ENCODE results near the gene PTPN14. TPM values are rescaled to one million over a fixed set of nuclear protein-coding genes. Genes with fewer than 3 reads are reported as not detected.

Gene PTPN14
- total RNA-seq, 3 donors from 2014 or later = 5.8 to 49.0 (median 8.3) TPM

DNA sequence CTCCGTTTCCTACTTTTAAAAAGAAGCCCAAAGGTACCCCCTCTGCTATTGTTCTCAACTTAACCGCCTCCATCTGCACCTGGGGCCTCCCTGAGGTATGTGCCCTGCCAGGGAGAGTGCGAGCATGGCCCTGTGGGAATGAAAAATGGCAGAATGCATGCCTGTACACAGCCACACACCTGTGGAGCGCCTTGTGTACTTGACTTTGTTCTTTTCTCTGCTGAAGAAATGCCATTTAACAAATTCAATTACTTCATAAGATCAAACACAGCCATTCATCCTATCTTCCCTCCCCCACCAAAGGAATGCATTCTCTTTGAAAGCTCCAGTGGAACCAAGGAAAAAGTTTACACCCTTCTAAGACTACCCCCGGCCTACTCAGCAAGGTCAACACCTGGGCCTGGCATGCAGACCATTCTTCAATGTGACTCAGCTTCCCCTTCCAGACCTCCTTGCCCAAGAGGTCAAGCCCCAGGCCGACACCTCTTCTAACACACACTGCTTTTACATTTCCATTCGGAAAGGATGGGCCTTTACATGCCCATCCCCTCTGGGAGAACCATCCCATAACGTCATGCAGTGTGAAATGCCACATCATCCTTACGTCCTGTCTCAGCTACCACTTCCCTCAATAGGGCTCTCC lies 146.7 kb downstream of the PTPN14 start:
- no peaks in the 10 kb centered on the region for H3K4me1 ChIP-seq (ENCODE audit: low read depth)
- DNase-seq (no peak), ATAC-seq (no peak)
- intact Hi-C loops (cut with DNase I, micrococcal nuclease) = no loop called here
- no peaks in the 10 kb centered on the region for H3K36me3 ChIP-seq (ENCODE audit: low read depth)
- H3K4me3 ChIP-seq = no peak overlapping the region
- H3K9me3 ChIP-seq = no peaks in the 10 kb centered on the region
- TF ChIP-seq, protein P1, sequence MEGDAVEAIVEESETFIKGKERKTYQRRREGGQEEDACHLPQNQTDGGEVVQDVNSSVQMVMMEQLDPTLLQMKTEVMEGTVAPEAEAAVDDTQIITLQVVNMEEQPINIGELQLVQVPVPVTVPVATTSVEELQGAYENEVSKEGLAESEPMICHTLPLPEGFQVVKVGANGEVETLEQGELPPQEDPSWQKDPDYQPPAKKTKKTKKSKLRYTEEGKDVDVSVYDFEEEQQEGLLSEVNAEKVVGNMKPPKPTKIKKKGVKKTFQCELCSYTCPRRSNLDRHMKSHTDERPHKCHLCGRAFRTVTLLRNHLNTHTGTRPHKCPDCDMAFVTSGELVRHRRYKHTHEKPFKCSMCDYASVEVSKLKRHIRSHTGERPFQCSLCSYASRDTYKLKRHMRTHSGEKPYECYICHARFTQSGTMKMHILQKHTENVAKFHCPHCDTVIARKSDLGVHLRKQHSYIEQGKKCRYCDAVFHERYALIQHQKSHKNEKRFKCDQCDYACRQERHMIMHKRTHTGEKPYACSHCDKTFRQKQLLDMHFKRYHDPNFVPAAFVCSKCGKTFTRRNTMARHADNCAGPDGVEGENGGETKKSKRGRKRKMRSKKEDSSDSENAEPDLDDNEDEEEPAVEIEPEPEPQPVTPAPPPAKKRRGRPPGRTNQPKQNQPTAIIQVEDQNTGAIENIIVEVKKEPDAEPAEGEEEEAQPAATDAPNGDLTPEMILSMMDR (IDR thresholded peaks at IDR 0.05) = no peak

DNA sequence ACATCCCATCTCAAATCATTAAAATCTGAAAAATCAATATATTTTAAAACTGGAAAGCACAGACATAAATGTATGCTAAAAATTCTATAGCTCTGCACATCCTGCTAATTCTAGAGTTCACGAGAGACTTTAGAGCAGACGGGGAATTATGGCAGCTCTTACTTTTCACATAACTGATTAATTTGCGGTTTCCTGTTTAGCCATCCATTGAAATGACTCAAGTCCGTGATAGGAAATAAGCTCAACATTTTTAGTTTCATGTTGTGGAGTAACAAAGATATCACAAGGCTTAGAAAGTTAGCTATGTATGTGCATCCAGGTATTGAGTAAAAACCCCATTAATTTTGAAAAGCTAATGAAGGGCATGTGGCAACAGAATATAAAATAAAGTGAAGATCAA lies 147.2 kb downstream of the PTPN14 start:
- TF ChIP-seq, protein P1 (IDR thresholded peaks at IDR 0.05) = no peak
- no peaks in the 10 kb centered on the region for H3K36me3 ChIP-seq (ENCODE audit: low read depth)
- no peaks in the 10 kb centered on the region for H3K9me3 ChIP-seq
- H3K4me3 ChIP-seq = no peak overlapping the region
- no peak for ATAC-seq
- no peak for DNase-seq
- intact Hi-C loops (cut with DNase I, micrococcal nuclease) = no loop called here
- no peaks in the 10 kb centered on the region for H3K4me1 ChIP-seq (ENCODE audit: low read depth)

DNA sequence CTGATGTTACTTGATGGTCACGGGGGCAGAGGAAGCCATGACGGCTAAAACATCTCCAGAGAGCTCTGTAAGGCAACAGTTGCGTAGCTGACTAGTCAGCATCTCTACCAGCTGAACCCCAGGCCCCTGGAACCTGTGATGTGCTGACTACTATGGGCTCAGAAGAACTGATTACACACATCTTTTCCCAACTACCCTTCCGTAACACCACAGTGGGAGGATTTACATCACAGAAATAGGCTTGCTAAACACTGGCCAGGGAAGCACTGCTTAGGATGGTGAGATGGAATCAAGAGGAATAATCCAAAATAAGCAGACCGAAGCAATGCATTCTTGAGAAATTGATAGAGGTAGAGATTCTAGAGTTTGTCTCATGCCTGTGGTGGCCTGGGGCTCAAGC lies 148.0 kb downstream of the PTPN14 start:
- ATAC-seq (no peak), DNase-seq (no peak)
- intact Hi-C loops (cut with DNase I, micrococcal nuclease) = no loop called here
- H3K9me3 ChIP-seq = no peaks in the 10 kb centered on the region
- no peaks in the 10 kb centered on the region for H3K36me3 ChIP-seq (ENCODE audit: low read depth)
- TF ChIP-seq, protein P1 (IDR thresholded peaks at IDR 0.05) = no peak
- no peaks in the 10 kb centered on the region for H3K4me1 ChIP-seq (ENCODE audit: low read depth)
- H3K4me3 ChIP-seq = no peak overlapping the region

DNA sequence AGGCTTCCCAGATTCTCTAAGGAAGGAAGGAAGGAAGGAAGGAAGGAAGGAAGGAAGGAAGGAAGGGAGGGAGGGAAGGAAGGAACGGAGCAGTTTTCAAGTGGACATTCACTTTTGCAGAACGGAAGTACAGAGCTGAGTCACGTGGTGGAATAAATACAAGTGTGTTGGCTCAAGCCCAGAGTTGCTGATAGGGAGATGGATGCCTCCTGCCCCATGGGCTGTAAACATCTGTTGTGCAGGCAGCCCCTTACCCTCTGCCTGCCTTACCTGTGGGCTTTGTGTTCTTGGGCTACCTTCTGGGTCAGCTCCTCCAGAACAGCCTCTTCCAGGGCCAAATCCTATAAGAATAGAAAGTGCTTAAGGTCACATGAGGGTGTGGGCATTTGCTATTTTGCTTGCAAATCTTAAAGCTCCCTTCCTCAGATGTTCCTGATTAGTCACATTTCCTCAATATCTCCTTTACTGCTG lies 148.8 kb downstream of the PTPN14 start:
- Histone ChIP-seq H3K9me3 (no peaks in the 10 kb centered on the region), H3K36me3 (ENCODE audit: low read depth) (no peaks in the 10 kb centered on the region), H3K4me1 (ENCODE audit: low read depth) (no peaks in the 10 kb centered on the region), H3K4me3 (no peak overlapping the region)
- no peak for DNase-seq
- intact Hi-C loops (cut with DNase I, micrococcal nuclease) = no loop called here
- no peak for ATAC-seq
- TF ChIP-seq, protein P1 (IDR thresholded peaks at IDR 0.05) = no peak

DNA sequence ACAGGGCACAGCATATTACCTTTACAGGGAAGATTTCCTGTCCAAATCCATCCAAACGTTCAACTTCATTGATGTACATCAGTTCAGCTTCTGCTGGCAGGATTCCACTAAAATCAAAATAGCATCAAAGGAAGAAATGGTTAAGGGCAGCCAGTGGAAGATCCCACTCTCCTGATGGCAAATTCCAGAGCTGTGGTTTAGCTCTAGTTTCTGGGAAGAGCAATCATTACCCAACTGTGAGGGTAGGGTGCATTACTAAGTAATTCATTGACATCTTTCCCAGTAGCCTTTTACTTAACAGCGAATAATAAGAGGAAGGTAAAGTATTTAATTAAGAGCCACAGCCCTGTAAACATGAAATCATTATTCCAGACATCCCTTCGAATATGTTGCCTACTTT lies 149.7 kb downstream of the PTPN14 start:
- Histone ChIP-seq H3K4me1 (ENCODE audit: low read depth) (no peaks in the 10 kb centered on the region), H3K4me3 (no peak overlapping the region), H3K9me3 (no peaks in the 10 kb centered on the region), H3K36me3 (ENCODE audit: low read depth) (no peaks in the 10 kb centered on the region)
- TF ChIP-seq, protein P1 (IDR thresholded peaks at IDR 0.05) = no peak
- DNase-seq (no peak), ATAC-seq (no peak)
- intact Hi-C loops (cut with DNase I, micrococcal nuclease) = no loop called here

DNA sequence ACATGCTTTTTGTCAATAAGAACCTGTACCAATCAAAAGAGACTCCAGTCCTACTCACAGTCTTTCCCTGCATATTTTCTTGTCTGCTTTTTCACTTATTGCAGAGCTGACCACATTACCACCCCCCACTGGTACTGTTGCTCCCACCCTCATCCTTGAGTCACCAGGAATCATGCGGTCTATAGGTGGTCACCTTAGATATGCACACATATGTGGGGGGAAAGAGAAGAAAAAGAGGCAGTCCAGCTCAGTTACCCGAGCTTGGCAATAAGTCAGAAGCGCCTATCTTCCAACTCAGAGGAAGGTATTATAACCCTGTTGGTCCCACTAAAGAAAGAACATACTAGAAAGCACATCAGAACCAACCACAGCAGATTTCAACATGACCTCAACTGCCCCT lies 151.3 kb downstream of the PTPN14 start:
- DNase-seq (no peak), ATAC-seq (no peak)
- Histone ChIP-seq H3K4me3 (no peak overlapping the region), H3K4me1 (ENCODE audit: low read depth) (no peaks in the 10 kb centered on the region), H3K36me3 (ENCODE audit: low read depth) (no peaks in the 10 kb centered on the region), H3K9me3 (no peaks in the 10 kb centered on the region)
- intact Hi-C loops (cut with DNase I, micrococcal nuclease) = no loop called here
- TF ChIP-seq, protein P1 (IDR thresholded peaks at IDR 0.05) = no peak
